ENCODE measurements around the gene TRIM25.

TRIM25 gene

DNA sequence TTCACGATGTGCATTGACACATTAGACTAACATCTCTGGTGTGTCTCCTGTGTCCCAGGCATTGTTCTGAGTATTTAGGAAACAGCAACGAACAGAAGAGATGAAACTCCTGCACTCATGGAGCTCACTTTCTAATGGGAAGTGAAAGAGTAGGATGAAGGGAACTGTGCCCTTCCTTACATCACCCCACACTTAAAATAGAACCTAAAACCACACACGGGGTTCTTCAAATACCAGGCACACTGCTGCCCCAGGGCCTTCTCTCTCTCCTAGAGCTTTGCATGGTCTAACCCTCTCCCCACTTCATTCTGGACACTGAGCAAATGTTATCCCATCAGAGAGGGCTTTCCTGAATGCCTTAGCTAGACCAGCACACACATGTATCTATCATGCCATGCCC lies 33.7 kb downstream of the TRIM25 start:
- H4K5ac ChIP-seq (ENCODE audit: low read length), result no peak overlapping the region
- H3K4me3 ChIP-seq (ENCODE audit: low read length), result no peak overlapping the region
- no peaks in the 10 kb centered on the region for H3K79me2 ChIP-seq (ENCODE audit: control insufficient read depth, insufficient read depth, low read length)
- no peak for DNase-seq
- no peak overlapping the region for H3K27ac ChIP-seq (ENCODE audit: low read depth, low read length)
- H3K79me1 ChIP-seq (ENCODE audit: low read length), result no peaks in the 10 kb centered on the region
- no peak overlapping the region for H2BK15ac ChIP-seq (replicated peaks; ENCODE audit: low read depth)
- no peaks in the 10 kb centered on the region for H3K27me3 ChIP-seq (ENCODE audit: insufficient read depth, low read length, poor library complexity)
- H3K4ac ChIP-seq (ENCODE audit: low read depth, low read length), result no peak overlapping the region
- H3K18ac ChIP-seq (ENCODE audit: low read length), result no peak overlapping the region
- H2AK5ac ChIP-seq (ENCODE audit: low read length), result no peak overlapping the region
- no peak overlapping the region for H3K23ac ChIP-seq (ENCODE audit: low read length)
- no peak overlapping the region for H3K4me2 ChIP-seq (ENCODE audit: low read length)
- H3K36me3 ChIP-seq (ENCODE audit: control insufficient read depth, insufficient read depth, low read length), result no peaks in the 10 kb centered on the region
- no peak overlapping the region for H3K56ac ChIP-seq (ENCODE audit: low read length)
- H3K4me1 ChIP-seq (ENCODE audit: control insufficient read depth, low read depth, low read length), result no peaks in the 10 kb centered on the region
- no peak overlapping the region for H3K9ac ChIP-seq (ENCODE audit: low read length)
- WGBS (ENCODE audit: extremely low coverage, insufficient coverage, low lambda C conversion rate), result no CpG with 5 or more reads among the region's 3 CpGs
- no peak overlapping the region for H4K8ac ChIP-seq (ENCODE audit: low read depth, low read length)
- no peak overlapping the region for H2BK5ac ChIP-seq (ENCODE audit: low read length)
- no peak overlapping the region for H2BK120ac ChIP-seq (ENCODE audit: low read depth, low read length)

- Histone ChIP-seq H3K9ac (ENCODE audit: low read length) (no peak overlapping the region), H3K79me2 (ENCODE audit: control insufficient read depth, insufficient read depth, low read length) (no peaks in the 10 kb centered on the region), H2BK120ac (ENCODE audit: low read depth, low read length) (no peak overlapping the region), H2BK15ac (replicated peaks; ENCODE audit: low read depth) (no peak overlapping the region), H2BK5ac (ENCODE audit: low read length) (no peak overlapping the region), H3K18ac (ENCODE audit: low read length) (no peak overlapping the region), H3K36me3 (ENCODE audit: control insufficient read depth, insufficient read depth, low read length) (no peaks in the 10 kb centered on the region), H3K4me2 (ENCODE audit: low read length) (no peak overlapping the region), H3K27me3 (ENCODE audit: insufficient read depth, low read length, poor library complexity) (no peaks in the 10 kb centered on the region), H4K5ac (ENCODE audit: low read length) (no peak overlapping the region), H2AK5ac (ENCODE audit: low read length) (no peak overlapping the region), H3K79me1 (ENCODE audit: low read length) (no peaks in the 10 kb centered on the region), H4K8ac (ENCODE audit: low read depth, low read length) (no peak overlapping the region), H3K56ac (ENCODE audit: low read length) (no peak overlapping the region), H3K4ac (ENCODE audit: low read depth, low read length) (no peak overlapping the region), H3K27ac (ENCODE audit: low read depth, low read length) (no peak overlapping the region), H3K4me1 (ENCODE audit: control insufficient read depth, low read depth, low read length) (no peaks in the 10 kb centered on the region), H3K4me3 (ENCODE audit: low read length) (no peak overlapping the region), H3K23ac (ENCODE audit: low read length) (no peak overlapping the region)
- WGBS (ENCODE audit: extremely low coverage, insufficient coverage, low lambda C conversion rate), result no CpG with 5 or more reads among the region's 7 CpGs
- DNase-seq, result no peak
Observed at GRCh38 chr17:56879280-56879679, 34.6 kb downstream of the TRIM25 start.

GRCh38 chr17:56876766-56877179 lies 37.1 kb downstream of the TRIM25 start:
- H3K56ac ChIP-seq (ENCODE audit: low read length), result no peak overlapping the region
- H3K27me3 ChIP-seq (ENCODE audit: insufficient read depth, low read length, poor library complexity), result no peaks in the 10 kb centered on the region
- no peak overlapping the region for H3K4me3 ChIP-seq (ENCODE audit: low read length)
- no peak overlapping the region for H3K23ac ChIP-seq (ENCODE audit: low read length)
- no peaks in the 10 kb centered on the region for H3K79me1 ChIP-seq (ENCODE audit: low read length)
- H2AK5ac ChIP-seq (ENCODE audit: low read length), result no peak overlapping the region
- H3K18ac ChIP-seq (ENCODE audit: low read length), result no peak overlapping the region
- no peaks in the 10 kb centered on the region for H3K4me1 ChIP-seq (ENCODE audit: control insufficient read depth, low read depth, low read length)
- H3K27ac ChIP-seq (ENCODE audit: low read depth, low read length), result no peak overlapping the region
- no peak overlapping the region for H2BK5ac ChIP-seq (ENCODE audit: low read length)
- no peak overlapping the region for H2BK15ac ChIP-seq (replicated peaks; ENCODE audit: low read depth)
- H4K8ac ChIP-seq (ENCODE audit: low read depth, low read length), result no peak overlapping the region
- no peak for DNase-seq
- no CpG with 5 or more reads among the region's 7 CpGs for WGBS (ENCODE audit: extremely low coverage, insufficient coverage, low lambda C conversion rate)
- no peak overlapping the region for H3K4ac ChIP-seq (ENCODE audit: low read depth, low read length)
- no peak overlapping the region for H4K5ac ChIP-seq (ENCODE audit: low read length)
- no peak overlapping the region for H3K4me2 ChIP-seq (ENCODE audit: low read length)
- H3K9ac ChIP-seq (ENCODE audit: low read length), result no peak overlapping the region
- no peak overlapping the region for H2BK120ac ChIP-seq (ENCODE audit: low read depth, low read length)
- H3K79me2 ChIP-seq (ENCODE audit: control insufficient read depth, insufficient read depth, low read length), result no peaks in the 10 kb centered on the region
- no peaks in the 10 kb centered on the region for H3K36me3 ChIP-seq (ENCODE audit: control insufficient read depth, insufficient read depth, low read length)

DNA sequence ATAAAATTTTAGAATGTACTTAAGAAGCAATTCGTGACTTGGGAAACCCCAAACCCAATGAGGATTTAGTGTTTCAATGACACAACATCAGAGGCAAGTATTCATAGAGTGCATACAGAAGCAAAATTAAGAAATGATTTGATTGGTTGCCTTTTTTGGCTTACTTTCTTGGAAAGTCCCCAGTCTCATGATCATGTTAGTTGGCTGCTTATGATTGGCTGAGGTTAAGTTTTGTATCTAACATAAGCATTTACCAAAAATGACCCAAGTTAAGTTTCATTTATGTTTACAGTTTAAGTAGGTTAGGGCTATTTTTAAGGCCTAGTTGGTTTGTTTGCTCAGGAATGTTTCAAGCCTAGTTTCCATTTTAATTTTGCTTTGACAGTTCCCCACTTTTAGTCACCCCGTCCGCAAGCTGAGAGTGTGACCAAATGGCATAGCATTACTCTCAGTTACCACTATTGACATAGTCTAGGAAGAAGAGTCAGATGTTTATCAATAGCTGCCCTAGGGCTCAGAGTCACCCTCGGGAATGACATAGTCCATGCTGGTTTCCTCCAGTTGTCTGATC lies 43.7 kb downstream of the TRIM25 start:
- Histone ChIP-seq H3K4me3 (ENCODE audit: low read length) (no peak overlapping the region), H3K23ac (ENCODE audit: low read length) (no peak overlapping the region), H3K27me3 (ENCODE audit: insufficient read depth, low read length, poor library complexity) (no peaks in the 10 kb centered on the region), H2BK120ac (ENCODE audit: low read depth, low read length) (no peak overlapping the region), H3K56ac (ENCODE audit: low read length) (no peak overlapping the region), H3K4me1 (ENCODE audit: control insufficient read depth, low read depth, low read length) (no peaks in the 10 kb centered on the region), H2BK15ac (replicated peaks; ENCODE audit: low read depth) (no peak overlapping the region), H4K8ac (ENCODE audit: low read depth, low read length) (no peak overlapping the region), H3K4me2 (ENCODE audit: low read length) (no peak overlapping the region), H3K79me1 (ENCODE audit: low read length) (no peaks in the 10 kb centered on the region), H3K9ac (ENCODE audit: low read length) (no peak overlapping the region), H2AK5ac (ENCODE audit: low read length) (no peak overlapping the region), H3K79me2 (ENCODE audit: control insufficient read depth, insufficient read depth, low read length) (no peaks in the 10 kb centered on the region), H3K27ac (ENCODE audit: low read depth, low read length) (no peak overlapping the region), H3K36me3 (ENCODE audit: control insufficient read depth, insufficient read depth, low read length) (no peaks in the 10 kb centered on the region), H3K18ac (ENCODE audit: low read length) (no peak overlapping the region), H2BK5ac (ENCODE audit: low read length) (no peak overlapping the region), H3K4ac (ENCODE audit: low read depth, low read length) (no peak overlapping the region), H4K5ac (ENCODE audit: low read length) (no peak overlapping the region)
- DNase-seq, result no peak
- no CpG with 5 or more reads among the region's 4 CpGs for WGBS (ENCODE audit: extremely low coverage, insufficient coverage, low lambda C conversion rate)

DNA sequence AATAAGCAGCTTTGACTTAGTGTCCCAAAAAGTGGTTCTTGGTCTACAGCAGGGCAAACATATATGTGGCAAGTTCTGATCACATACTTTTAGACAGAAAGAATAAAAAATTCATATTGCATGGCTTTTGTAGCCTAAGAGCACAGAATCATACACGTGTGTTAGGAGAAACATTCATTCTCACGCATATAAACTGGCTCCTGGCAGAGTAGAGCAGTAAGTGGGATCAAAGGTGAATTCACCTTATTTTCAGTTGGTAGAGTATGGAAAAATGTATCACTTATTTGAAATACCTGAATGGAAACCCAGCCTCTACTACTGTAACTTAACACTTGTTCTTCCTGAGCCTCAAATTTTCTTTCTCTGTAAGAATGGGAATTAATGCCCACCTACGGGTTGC lies 45.1 kb downstream of the TRIM25 start:
- WGBS (ENCODE audit: extremely low coverage, insufficient coverage, low lambda C conversion rate), result no CpG with 5 or more reads among the region's 3 CpGs
- H3K27ac ChIP-seq (ENCODE audit: low read depth, low read length), result no peak overlapping the region

GRCh38 chr17:56867948-56868376 lies 45.9 kb downstream of the TRIM25 start:
- no peak overlapping the region for H2BK5ac ChIP-seq (ENCODE audit: low read length)
- no peak for DNase-seq
- no peak overlapping the region for H3K27ac ChIP-seq (ENCODE audit: low read depth, low read length)
- H3K27me3 ChIP-seq (ENCODE audit: insufficient read depth, low read length, poor library complexity), result no peaks in the 10 kb centered on the region
- no peak overlapping the region for H3K4me3 ChIP-seq (ENCODE audit: low read length)
- no peaks in the 10 kb centered on the region for H3K4me1 ChIP-seq (ENCODE audit: control insufficient read depth, low read depth, low read length)
- H2AK5ac ChIP-seq (ENCODE audit: low read length), result no peak overlapping the region
- H4K8ac ChIP-seq (ENCODE audit: low read depth, low read length), result no peak overlapping the region
- no peak overlapping the region for H3K4ac ChIP-seq (ENCODE audit: low read depth, low read length)
- H3K18ac ChIP-seq (ENCODE audit: low read length), result no peak overlapping the region
- no peak overlapping the region for H2BK15ac ChIP-seq (replicated peaks; ENCODE audit: low read depth)
- no peaks in the 10 kb centered on the region for H3K79me2 ChIP-seq (ENCODE audit: control insufficient read depth, insufficient read depth, low read length)
- no peak overlapping the region for H3K4me2 ChIP-seq (ENCODE audit: low read length)
- no peak overlapping the region for H4K5ac ChIP-seq (ENCODE audit: low read length)
- no CpG with 5 or more reads among the region's 2 CpGs for WGBS (ENCODE audit: extremely low coverage, insufficient coverage, low lambda C conversion rate)
- H3K79me1 ChIP-seq (ENCODE audit: low read length), result no peaks in the 10 kb centered on the region
- no peaks in the 10 kb centered on the region for H3K36me3 ChIP-seq (ENCODE audit: control insufficient read depth, insufficient read depth, low read length)
- no peak overlapping the region for H2BK120ac ChIP-seq (ENCODE audit: low read depth, low read length)
- no peak overlapping the region for H3K56ac ChIP-seq (ENCODE audit: low read length)
- no peak overlapping the region for H3K23ac ChIP-seq (ENCODE audit: low read length)
- no peak overlapping the region for H3K9ac ChIP-seq (ENCODE audit: low read length)

More for the DNA sequence above, 45.1 kb downstream of the TRIM25 start:
- H3K4me3 ChIP-seq (ENCODE audit: low read length), result no peak overlapping the region
- no peak overlapping the region for H3K4me2 ChIP-seq (ENCODE audit: low read length)
- no peak overlapping the region for H3K23ac ChIP-seq (ENCODE audit: low read length)
- no peak overlapping the region for H2AK5ac ChIP-seq (ENCODE audit: low read length)
- DNase-seq, result no peak
- H3K36me3 ChIP-seq (ENCODE audit: control insufficient read depth, insufficient read depth, low read length), result no peaks in the 10 kb centered on the region
- no peaks in the 10 kb centered on the region for H3K79me1 ChIP-seq (ENCODE audit: low read length)
- H4K5ac ChIP-seq (ENCODE audit: low read length), result no peak overlapping the region
- no peak overlapping the region for H3K4ac ChIP-seq (ENCODE audit: low read depth, low read length)
- H3K79me2 ChIP-seq (ENCODE audit: control insufficient read depth, insufficient read depth, low read length), result no peaks in the 10 kb centered on the region
- H3K56ac ChIP-seq (ENCODE audit: low read length), result no peak overlapping the region
- no peak overlapping the region for H4K8ac ChIP-seq (ENCODE audit: low read depth, low read length)
- no peak overlapping the region for H2BK5ac ChIP-seq (ENCODE audit: low read length)
- no peaks in the 10 kb centered on the region for H3K27me3 ChIP-seq (ENCODE audit: insufficient read depth, low read length, poor library complexity)
- H3K4me1 ChIP-seq (ENCODE audit: control insufficient read depth, low read depth, low read length), result no peaks in the 10 kb centered on the region
- no peak overlapping the region for H2BK120ac ChIP-seq (ENCODE audit: low read depth, low read length)
- no peak overlapping the region for H2BK15ac ChIP-seq (replicated peaks; ENCODE audit: low read depth)
- H3K18ac ChIP-seq (ENCODE audit: low read length), result no peak overlapping the region
- no peak overlapping the region for H3K9ac ChIP-seq (ENCODE audit: low read length)

Data from mesendoderm (in vitro differentiated cells).